Activated CD8-positive, alpha-beta memory T cell treated with anti-CD3 and anti-CD28 coated beads, Interleukin-2, amount 50 U/mL, for 24 hours (primary cell): ENCODE results near the gene NAA10.
A peak's percentile ranks its signal among the peaks of the same experiment; 100 is the strongest.

ENCODE experiments used
- DNase-seq: peaks from one replicate; pipeline ENCODE4 v3.0.0-alpha.2; 2020; ENCODE audit errors: extremely low read depth

Gene NAA10

GRCh38 chrX:153929576-153929975, 5.3 kb downstream of the NAA10 start:
- DNase-seq, result no peak

DNA sequence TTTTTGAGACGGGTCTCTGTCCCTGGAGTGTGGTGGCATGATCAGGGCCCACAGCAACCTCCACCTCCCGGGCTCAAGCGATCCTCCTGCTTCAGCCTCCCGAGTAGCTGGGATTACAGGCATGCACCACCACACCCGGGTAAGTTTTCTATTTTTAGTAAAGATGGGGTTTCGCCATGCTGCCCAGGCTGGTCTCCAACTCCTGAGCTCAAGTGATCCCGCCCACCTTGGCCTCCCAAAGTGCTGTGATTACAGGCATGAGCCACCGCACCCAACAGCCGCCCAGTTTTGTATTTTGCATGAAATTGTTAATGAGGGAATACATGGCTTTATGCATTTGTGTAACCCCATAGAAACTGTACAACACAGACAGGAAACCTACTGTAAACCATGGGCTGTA, 6.0 kb downstream of the NAA10 start:
- DNase-seq, result no peak

DNA sequence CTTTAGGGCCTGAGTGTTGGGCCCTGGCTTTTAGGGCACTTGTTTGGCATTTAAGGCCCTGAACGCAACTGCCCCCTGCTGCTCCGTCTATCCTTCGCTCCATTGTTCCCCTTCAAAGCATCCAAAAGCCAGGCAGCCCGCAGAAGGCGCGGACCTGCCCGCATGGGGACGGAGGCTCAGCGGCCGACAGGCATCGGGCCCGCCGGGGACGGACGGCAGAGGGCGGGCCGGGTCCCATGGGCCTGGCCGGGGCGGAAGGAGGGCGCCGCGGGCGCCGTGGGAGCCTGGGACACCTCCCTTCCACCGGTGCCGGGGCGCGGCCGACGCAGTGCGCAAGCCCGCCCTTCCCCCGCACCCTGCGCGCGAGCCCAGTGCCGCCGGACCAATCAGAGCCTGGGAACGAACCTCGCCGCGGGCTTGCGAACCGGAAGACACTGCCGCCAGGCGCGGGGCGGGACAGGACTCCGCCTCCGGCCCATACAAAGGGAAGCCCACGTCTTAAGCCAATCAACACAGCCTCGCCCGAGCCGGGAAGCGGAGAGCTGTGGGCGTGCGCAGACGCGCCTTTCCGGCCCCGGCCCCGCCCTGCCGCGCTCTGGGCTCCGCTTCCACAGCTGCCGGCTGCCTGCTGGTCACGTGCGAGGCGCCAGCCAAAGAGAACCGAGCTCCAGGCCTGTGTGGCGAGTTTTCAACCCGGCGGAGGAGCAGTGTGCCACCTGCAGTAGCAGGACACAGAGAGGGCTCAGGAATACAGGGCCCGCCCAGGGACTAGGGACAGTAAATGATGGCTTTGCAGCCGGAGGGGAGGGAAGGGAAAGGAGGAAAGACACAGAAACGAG, 6.7 kb downstream of the NAA10 start:
- DNase-seq, result peak; percentile 73

DNA sequence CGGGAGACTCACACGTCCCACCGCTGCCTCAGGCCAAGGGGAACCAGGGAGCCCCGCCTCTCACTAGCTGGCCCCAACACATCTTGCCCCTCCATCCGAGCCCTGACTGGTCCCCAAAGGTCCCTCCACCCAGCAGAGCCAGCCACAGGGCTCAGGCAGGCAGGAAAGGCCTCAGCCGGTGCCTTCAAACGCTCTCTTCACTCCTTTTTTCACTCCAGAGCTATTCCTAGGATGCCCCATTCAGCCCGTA, 7.2 kb downstream of the NAA10 start:
- no peak for DNase-seq

DNA sequence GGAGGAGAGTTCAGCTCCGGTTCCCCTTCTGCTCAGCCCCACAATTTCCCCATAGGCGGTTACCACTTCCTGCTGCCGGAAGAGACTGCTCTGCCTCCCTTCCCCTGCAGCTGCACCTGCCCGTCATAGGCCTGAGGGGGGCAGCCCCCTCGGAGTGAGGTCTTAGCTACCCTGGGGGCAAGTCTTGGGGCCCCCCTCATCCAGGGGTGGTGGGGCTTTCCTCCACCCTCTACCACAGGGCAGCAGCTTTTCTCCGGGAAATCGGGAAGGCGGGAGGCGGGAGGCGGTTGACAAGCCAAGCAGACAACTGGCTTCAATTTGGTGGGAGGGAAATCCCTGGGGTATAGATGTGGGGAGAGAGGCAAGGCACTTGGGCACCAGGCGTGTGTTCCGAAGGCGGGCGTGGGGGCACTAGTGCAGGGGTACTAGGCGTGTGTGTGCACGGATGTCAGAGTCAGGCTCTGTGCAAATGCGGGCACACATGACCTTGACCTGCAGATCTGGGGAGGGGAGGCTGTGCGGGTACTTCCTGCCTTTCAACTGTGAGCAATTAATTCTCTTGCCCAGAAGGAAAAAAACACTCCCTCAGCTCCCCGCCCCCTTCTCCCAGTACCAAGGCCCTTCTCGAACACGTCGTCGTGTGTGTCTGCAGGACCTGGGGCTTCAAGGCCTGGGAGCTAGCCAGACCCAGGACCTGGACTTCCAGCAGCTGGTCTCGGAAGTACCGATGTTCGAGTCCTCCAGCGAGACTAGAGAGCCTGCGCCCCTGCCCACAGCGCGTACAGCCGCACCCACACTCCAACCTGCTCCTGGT, 7.8 kb downstream of the NAA10 start:
- no peak for DNase-seq

DNA sequence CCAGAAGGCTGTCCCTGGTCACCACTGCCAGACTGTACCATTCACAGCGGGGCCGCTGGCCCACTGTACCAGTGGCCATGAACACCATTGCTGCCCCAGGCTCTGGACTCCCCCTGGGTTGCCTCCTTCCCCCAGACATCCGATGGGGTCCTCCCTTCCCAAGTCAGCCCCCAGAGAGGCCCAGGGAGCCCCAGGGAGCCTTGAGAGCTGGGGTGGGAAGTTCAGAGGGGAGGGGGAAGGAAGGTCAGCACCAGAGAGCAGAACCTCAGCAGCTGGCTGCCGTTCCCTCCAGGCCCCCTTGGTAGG, 8.3 kb downstream of the NAA10 start:
- DNase-seq, result no peak

DNA sequence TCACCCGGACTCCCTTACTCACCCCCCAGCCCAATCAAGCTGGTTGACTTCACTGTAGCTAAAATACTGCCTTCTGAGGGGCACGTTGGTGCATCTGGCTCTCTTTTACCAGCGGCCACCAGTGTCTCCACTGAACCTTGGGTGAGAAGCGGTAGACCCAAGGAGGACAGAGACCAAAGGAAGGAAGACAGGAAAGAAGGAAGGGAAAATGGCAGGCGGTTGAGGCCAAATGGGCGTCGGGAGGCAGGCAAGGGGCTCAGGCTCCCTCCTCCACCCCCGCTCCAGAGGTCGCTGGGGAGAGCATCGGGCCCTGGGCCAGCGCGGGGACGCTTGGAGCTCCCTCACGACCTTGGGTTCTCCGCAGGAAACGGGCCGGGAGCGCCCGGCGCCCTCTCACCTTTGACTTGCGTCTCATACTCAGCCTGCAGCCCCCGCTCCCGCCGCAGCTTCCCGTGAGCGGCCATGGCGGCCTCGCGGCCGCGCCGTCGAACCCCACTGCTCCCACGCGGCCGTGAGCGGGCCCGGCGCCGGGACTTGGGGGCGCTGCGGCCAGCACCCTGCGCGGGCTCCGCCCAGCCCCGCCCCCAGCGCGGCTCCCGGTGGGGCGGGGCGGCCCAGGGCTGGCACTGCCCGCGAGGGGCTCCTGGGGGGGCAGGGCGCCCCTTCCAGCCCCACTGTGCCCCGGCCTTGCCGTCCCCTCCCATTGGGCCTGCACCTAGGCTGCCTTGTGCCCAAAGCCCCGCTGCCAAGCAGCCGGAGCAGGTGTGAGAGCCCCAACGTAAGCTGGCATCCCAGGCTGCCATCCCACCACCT, 8.9 kb downstream of the NAA10 start, which contains the start of gene ARHGAP4:
ARHGAP4 (minus strand) TSS at position 526 of the 813 bp plus-strand sequence; CDS start at position 464, 62 bp downstream.
- DNase-seq, result no peak

- no peak for DNase-seq
These were observed 9.5 kb downstream of the NAA10 start for GRCh38 chrX:153925387-153925738.

- DNase-seq, result no peak
These were observed 10.5 kb downstream of the NAA10 start for GRCh38 chrX:153924149-153924861.

DNA sequence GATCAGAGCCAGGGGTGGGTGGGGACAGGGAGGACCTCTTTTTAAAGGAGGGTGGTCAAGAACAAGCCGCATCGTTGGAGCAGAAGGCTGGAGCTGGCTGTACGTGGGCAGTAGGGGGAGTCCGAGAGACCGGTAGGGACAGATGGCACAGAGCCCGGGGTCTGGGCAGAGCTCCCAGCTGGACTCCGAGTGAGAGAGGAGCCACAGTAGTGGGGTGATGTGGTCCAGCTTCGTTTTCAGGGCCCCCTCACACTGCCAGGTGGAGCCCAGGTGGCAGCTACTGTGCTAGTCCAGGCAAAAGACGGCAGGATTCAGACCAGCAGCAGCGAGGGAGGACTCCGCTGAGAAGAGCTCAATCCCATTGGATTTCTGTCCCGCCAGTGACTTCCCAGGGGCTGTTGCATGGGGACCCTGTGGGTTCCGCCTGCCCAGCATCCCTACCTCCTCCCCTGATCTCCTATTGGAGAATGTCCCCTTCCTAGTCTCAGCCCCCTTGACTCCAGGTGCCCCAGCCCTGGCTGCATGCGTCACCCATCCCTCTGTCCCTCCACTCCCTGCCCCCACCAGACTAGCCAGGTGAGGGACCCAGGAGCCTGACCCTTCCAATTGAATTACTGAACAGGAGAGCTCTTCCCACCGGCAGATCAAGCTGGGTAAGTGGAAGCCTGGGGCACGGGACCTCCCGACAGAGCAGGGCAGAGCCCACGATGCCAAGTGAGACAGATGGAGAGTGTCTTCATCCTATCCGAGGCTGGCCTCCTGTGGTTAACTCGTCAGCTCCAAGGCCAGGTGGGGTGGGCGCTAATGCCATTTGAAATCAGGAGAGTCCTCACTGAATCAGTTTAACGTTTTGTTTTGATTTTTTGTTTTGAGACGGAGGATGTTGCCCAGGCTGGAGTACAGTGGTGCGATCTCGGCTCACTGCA, 11.6 kb downstream of the NAA10 start:
- DNase-seq, result no peak

DNA sequence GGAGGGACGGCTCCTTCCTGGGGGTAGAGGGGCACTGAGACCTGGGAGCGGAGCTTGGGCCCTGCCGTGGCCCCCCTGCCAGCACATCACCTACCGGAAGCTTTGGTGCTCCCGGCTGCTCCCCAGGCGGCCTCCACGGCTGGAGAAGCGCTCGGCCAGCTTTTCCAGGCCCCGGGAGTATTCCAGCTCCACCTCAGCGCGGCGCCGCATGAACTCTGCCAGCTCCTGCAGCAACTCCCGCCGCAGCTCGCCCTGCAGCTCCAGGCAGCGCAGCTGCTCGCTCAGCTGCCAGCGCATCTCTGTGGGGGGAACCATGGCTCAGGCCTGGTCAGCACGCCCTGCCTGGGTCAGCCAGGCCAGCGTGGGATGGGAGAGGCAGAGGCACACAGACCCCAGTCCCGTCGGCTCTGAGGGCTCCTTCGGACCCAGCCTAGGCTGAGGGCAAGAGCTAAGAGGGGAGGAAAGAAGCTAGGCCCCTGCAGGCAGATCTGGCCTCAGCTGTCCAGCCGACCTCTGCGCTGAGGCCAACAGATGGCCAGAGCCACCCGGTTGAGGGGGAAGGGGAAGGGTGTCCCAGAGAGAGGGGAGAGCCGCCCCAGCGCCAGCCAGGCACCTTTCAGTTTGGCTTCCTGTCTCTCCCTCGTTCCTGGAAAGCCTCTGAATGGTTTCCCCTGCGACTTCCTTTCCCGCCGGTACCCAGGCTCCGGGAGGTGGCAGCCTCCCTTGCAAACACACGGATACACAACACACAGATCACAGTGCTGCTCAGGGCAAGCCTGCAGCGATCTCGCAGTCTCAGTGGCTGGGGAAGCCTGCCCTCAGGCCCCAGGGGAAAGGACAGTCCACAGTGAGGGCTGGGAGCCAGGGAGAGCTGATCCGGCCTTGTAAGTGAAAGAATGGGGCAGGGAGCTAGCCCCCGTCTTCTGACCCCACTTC, 13.1 kb downstream of the NAA10 start:
- no peak for DNase-seq

GRCh38 chrX:153921070-153921469, 13.8 kb downstream of the NAA10 start:
- DNase-seq, result no peak

- no peak for DNase-seq
These were observed 14.3 kb downstream of the NAA10 start for GRCh38 chrX:153920546-153920945.

DNA sequence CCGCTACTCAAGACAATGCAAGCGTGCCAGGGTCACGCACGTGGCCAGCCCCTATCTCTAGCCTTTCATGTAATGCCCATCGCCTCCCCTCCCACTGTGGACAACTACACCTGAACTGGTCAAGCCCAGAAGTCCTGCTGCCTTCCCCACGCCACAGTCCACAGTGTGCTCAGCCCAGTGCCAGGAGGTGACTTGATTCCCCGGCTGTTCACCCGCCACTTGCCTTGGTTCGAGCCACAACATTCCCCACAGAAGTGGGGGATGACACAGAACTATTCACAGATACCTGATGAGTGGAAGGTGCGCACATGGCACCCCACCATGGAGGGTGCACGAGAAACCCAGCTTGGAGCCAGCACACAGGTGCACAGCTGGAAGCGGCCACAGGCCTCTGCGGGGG, 15.6 kb downstream of the NAA10 start:
- DNase-seq, result no peak

GRCh38 chrX:153917869-153918268, 17.0 kb downstream of the NAA10 start:
- no peak for DNase-seq

DNA sequence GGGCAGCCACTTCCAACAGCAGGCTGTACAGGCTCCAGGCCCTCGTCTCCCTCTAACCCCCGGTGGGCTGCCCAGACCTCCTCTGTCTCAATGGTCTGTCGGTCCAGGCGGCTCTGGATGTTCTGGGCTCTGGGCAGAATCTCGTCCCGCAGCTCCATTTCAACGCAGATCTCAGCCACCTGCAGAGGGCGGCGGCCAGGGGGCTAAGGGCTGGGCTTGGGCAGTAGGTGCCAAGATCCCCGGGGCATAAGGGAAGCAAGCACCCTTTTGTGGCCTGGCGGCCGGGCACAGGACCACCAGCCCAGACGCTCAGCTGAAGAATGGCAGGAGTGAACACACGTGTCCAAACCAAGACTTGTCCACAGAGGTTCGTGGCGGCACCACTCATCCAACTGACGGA, 21.1 kb downstream of the NAA10 start:
- no peak for DNase-seq

- no peak for DNase-seq
These were observed 21.6 kb downstream of the NAA10 start for GRCh38 chrX:153913211-153913610.

DNA sequence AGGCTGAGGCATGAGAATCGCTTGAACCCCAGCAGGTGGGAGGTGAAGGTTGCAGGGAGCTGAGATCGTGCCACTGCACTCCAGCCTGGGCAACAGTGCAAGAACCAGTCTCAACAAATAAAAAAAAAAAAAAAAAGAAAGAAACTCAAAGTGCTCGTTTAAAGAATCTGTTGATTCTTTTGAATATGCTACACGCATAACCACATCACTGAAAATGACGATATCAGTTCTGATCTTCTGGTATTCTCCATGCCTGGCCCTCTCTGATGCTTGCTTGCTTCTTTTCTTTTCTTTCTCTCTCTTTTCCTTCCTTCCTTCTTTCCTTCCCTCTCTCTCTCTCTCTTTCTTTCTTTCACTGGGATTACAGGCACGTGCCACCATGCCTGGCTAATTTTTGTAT, 23.0 kb downstream of the NAA10 start:
- no peak for DNase-seq

- DNase-seq, result no peak
These were observed 24.4 kb downstream of the NAA10 start for GRCh38 chrX:153910446-153910845.

DNA sequence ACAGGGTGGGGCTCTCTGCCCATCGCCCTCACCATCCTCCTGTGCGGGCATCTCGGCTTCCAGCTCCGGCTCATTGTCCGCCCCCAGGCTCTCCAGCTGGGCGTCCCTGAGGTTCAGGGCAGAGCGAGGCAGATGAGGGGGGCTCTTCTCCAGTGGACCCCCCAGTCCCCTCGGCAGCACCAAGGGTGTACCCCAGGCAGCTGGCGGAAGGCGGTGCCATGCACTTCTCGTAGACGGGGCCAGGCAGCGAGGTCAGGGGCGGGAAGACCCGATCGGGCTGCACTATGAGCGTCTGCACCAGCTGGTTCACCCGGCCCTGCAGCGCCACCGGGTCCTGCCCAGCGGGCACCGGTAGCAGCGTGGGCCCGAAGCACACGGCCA, 24.9 kb downstream of the NAA10 start:
- no peak for DNase-seq
